ENCODE results near the gene TOM1L1.

TOM1L1 gene

GRCh38 chr17:55002458-55002857 is 101.8 kb downstream of the TOM1L1 start:
- no peak for DNase-seq

DNA sequence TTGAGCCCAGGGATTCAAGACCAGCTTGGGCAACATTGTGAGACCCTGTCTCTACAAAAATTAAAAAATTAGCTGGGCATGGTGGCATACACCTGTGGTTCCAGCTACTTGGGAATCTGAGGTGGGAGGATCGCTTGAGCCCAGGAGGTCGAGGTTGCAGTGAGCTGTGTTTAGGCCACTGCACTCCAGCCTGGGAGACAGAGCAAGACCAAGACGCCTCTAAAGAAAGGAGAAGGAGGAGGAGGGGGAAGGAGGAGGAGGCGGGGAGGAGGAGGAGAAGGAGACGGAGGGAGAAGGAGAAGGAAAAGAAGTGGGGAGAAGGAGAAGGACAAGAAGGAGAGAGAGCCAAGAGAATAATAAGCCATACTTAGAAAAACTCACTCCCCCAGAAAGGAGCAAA is 103.8 kb downstream of the TOM1L1 start:
- no peak for DNase-seq

- peak; percentile 22 for DNase-seq
Observed at GRCh38 chr17:55005520-55005919, 104.9 kb downstream of the TOM1L1 start.
